WTC11 (cell line): ENCODE data around the gene TTC28. TPM values are rescaled to one million over a fixed set of nuclear protein-coding genes. Genes with fewer than 3 reads are reported as not detected.

Experiments used
- ATAC-seq: fragments of 200-7000 bp; cut with Tn5 transposase; 2 replicates; pipeline ENCODE4 v1.10.0; 2021; ENCODE audit warnings: mild to moderate bottlenecking, moderate library complexity
- CTCF ChIA-PET: fragments of 300-600 bp; sonication (Branson Sonifier 250); formaldehyde crosslinking; loops from one replicate; lab custom pipeline; 2021; ENCODE audit warnings: antibody characterized with exemption; lab: Charles Lee
- POLR2A ChIA-PET: fragments of 350-600 bp; sonication (Branson Sonifier 250); formaldehyde crosslinking; loops from one replicate; lab custom pipeline; 2021; ENCODE audit warnings: antibody characterized with exemption; lab: Charles Lee
- DNase-seq: peaks from one replicate; pipeline ENCODE4 v3.0.0; 2021; ENCODE audit warnings: low spot score
- H3K27ac Mint-ChIP-seq: 2 replicates; pipeline ENCODE4 v1.8.0; 2021; ENCODE audit warnings: mixed read lengths
- H3K27me3 Mint-ChIP-seq: 2 replicates; pipeline ENCODE4 v1.8.0; 2021; ENCODE audit warnings: low read depth, mild to moderate bottlenecking, moderate library complexity, mixed read lengths
- H3K36me3 Mint-ChIP-seq: 2 replicates; pipeline ENCODE4 v1.8.0; 2021; ENCODE audit warnings: mixed read lengths
- H3K4me1 Mint-ChIP-seq: 2 replicates; pipeline ENCODE4 v1.8.0; 2022; ENCODE audit warnings: mixed read lengths
- H3K4me3 Mint-ChIP-seq: 2 replicates; pipeline ENCODE4 v1.8.0; 2021; ENCODE audit warnings: mild to moderate bottlenecking, moderate library complexity, mixed read lengths
- H3K9me3 Mint-ChIP-seq: 2 replicates; pipeline ENCODE4 v1.8.0; 2021; ENCODE audit warnings: mixed read lengths
- ATF1 ChIP-seq: sonication (generic); formaldehyde crosslinking; IDR thresholded peaks from 2 replicates; pipeline ENCODE4 v1.8.1; 2023; ENCODE audit warnings: mild to moderate bottlenecking, moderate library complexity, missing genetic modification reagents
- CDX4 ChIP-seq: fragments of 250-450 bp; sonication (Bioruptor Pico); IDR thresholded peaks from 2 replicates; pipeline ENCODE4 v1.9.0; 2021; ENCODE audit warnings: moderate library complexity, mild to moderate bottlenecking, inconsistent platforms, borderline replicate concordance
- CTCF ChIP-seq: fragments of 200-600 bp; IDR thresholded peaks from 2 replicates; pipeline ENCODE4 v1.8.0; 2022; ENCODE audit warnings: antibody characterized with exemption
- ERG ChIP-seq: fragments of 250-450 bp; sonication (Bioruptor Pico); IDR thresholded peaks from 2 replicates; pipeline ENCODE4 v1.8.0; 2021; ENCODE audit warnings: mild to moderate bottlenecking
- KAT7 ChIP-seq: sonication (generic); formaldehyde crosslinking; IDR thresholded peaks from 2 replicates; pipeline ENCODE4 v1.8.1; 2023; ENCODE audit warnings: missing genetic modification reagents, mild to moderate bottlenecking, borderline replicate concordance
- MAX ChIP-seq: sonication (generic); formaldehyde crosslinking; IDR thresholded peaks from 2 replicates; pipeline ENCODE4 v1.8.0; 2022; ENCODE audit warnings: mild to moderate bottlenecking, missing genetic modification reagents
- MYBL2 ChIP-seq: sonication (generic); formaldehyde crosslinking; IDR thresholded peaks from 2 replicates; pipeline ENCODE4 v1.8.1; 2023; ENCODE audit warnings: mild to moderate bottlenecking, moderate library complexity, missing genetic modification reagents
- NFE2L1 ChIP-seq: sonication (generic); formaldehyde crosslinking; IDR thresholded peaks from 2 replicates; pipeline ENCODE4 v1.8.1; 2023; ENCODE audit warnings: missing genetic modification reagents
- NR1H2 ChIP-seq: sonication (generic); formaldehyde crosslinking; IDR thresholded peaks from 2 replicates; pipeline ENCODE4 v1.9.0; 2021; ENCODE audit warnings: mild to moderate bottlenecking, moderate library complexity, missing genetic modification reagents
- SMAD3 ChIP-seq: sonication (generic); formaldehyde crosslinking; IDR thresholded peaks from 2 replicates; pipeline ENCODE4 v1.8.0; 2022; ENCODE audit warnings: missing genetic modification reagents, mild to moderate bottlenecking, borderline replicate concordance
- ZBTB43 ChIP-seq: sonication (generic); formaldehyde crosslinking; IDR thresholded peaks from 2 replicates; pipeline ENCODE4 v1.8.1; 2023; ENCODE audit warnings: mild to moderate bottlenecking, missing genetic modification reagents
- ZNF281 ChIP-seq: sonication (generic); formaldehyde crosslinking; IDR thresholded peaks from 2 replicates; pipeline ENCODE4 v1.8.0; 2023; ENCODE audit warnings: mild to moderate bottlenecking, missing genetic modification reagents
- ZNF425 ChIP-seq: fragments of 250-450 bp; sonication (Bioruptor Pico); conservative IDR thresholded peaks from 2 replicates; pipeline ENCODE4 v1.9.0; 2021; ENCODE audit warnings: mild to moderate bottlenecking
- ZNF512 ChIP-seq: sonication (generic); formaldehyde crosslinking; IDR thresholded peaks from 2 replicates; pipeline ENCODE4 v1.8.1; 2022; ENCODE audit warnings: missing genetic modification reagents, borderline replicate concordance
- ZNF532 ChIP-seq: fragments of 250-450 bp; sonication (Bioruptor Pico); IDR thresholded peaks from 2 replicates; pipeline ENCODE4 v1.9.0; 2021; ENCODE audit warnings: mild to moderate bottlenecking, borderline replicate concordance
- total RNA-seq: library from RNA; stranded (reverse); gene quantifications from 3 replicates; pipeline ENCODE4 v1.2.3, GENCODE V29; 2021

Gene TTC28
- total RNA-seq, 1 experiment from 2014 or later, result 13.0 TPM

- TF ChIP-seq ZNF425 (CRISPR knock-in tag) (no peak), SMAD3 (CRISPR knock-in tag) (no peak), CTCF (no peak), ZNF281 (CRISPR knock-in tag) (no peak)
Observed at GRCh38 chr22:28282405-28283067, 397.1 kb downstream of the TTC28 start (continued).

GRCh38 chr22:28279888-28280287 lies 399.8 kb downstream of the TTC28 start:
- Mint-ChIP-seq H3K4me3 (no peak overlapping the region), H3K27me3 (no peaks in the 10 kb centered on the region), H3K27ac (no peak overlapping the region), H3K9me3 (no peaks in the 10 kb centered on the region), H3K4me1 (peaks cover 30% of the 10 kb centered on the region), H3K36me3 (no peaks in the 10 kb centered on the region)
- no peak for ATAC-seq
- DNase-seq, result no peak
- CTCF ChIA-PET, result no interaction called here
- no peak for TF ChIP-seq MYBL2 (CRISPR knock-in tag)
- TF ChIP-seq ZNF532 (CRISPR knock-in tag), result no peak
- no peak for TF ChIP-seq ZNF512 (CRISPR knock-in tag)
- no peak for TF ChIP-seq NR1H2
- TF ChIP-seq KAT7 (CRISPR knock-in tag), result no peak
- TF ChIP-seq ZBTB43 (CRISPR knock-in tag), result no peak
- no peak for TF ChIP-seq NFE2L1 (CRISPR knock-in tag)
- TF ChIP-seq MAX (CRISPR knock-in tag), result no peak
- no peak for TF ChIP-seq CDX4
- TF ChIP-seq ATF1 (CRISPR knock-in tag), result no peak
- no peak for TF ChIP-seq ERG
- POLR2A ChIA-PET, result no interaction called here
